Measurements from ENCODE around the gene PFDN1.

DNA sequence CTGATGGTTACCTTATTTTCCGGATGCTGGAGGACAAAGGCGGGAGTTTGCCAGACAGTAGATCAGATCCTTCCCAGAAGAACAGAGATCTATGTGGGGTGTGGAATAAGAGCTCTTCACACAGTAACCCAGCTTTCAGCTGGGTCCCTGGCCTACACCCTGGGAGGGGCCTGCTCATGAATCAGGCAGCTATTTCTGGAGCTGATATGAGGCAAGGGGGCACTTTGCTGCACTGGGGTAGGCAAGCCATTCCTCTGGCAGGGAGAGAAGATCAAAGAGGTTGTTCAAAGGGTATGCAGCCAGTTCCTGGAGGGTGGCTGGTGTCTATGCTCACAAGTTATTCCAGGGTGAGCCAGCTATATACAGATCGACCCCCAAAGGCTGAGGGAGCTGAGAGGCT, 79.3 kb downstream of the PFDN1 start:
- no peak for TF ChIP-seq POLR2AphosphoS5 (IDR thresholded peaks at IDR 0.05; ENCODE audit: low read depth, low read length)
- TF ChIP-seq, protein P1, sequence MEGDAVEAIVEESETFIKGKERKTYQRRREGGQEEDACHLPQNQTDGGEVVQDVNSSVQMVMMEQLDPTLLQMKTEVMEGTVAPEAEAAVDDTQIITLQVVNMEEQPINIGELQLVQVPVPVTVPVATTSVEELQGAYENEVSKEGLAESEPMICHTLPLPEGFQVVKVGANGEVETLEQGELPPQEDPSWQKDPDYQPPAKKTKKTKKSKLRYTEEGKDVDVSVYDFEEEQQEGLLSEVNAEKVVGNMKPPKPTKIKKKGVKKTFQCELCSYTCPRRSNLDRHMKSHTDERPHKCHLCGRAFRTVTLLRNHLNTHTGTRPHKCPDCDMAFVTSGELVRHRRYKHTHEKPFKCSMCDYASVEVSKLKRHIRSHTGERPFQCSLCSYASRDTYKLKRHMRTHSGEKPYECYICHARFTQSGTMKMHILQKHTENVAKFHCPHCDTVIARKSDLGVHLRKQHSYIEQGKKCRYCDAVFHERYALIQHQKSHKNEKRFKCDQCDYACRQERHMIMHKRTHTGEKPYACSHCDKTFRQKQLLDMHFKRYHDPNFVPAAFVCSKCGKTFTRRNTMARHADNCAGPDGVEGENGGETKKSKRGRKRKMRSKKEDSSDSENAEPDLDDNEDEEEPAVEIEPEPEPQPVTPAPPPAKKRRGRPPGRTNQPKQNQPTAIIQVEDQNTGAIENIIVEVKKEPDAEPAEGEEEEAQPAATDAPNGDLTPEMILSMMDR (IDR thresholded peaks at IDR 0.05) = no peak
- TF ChIP-seq, protein P2, sequence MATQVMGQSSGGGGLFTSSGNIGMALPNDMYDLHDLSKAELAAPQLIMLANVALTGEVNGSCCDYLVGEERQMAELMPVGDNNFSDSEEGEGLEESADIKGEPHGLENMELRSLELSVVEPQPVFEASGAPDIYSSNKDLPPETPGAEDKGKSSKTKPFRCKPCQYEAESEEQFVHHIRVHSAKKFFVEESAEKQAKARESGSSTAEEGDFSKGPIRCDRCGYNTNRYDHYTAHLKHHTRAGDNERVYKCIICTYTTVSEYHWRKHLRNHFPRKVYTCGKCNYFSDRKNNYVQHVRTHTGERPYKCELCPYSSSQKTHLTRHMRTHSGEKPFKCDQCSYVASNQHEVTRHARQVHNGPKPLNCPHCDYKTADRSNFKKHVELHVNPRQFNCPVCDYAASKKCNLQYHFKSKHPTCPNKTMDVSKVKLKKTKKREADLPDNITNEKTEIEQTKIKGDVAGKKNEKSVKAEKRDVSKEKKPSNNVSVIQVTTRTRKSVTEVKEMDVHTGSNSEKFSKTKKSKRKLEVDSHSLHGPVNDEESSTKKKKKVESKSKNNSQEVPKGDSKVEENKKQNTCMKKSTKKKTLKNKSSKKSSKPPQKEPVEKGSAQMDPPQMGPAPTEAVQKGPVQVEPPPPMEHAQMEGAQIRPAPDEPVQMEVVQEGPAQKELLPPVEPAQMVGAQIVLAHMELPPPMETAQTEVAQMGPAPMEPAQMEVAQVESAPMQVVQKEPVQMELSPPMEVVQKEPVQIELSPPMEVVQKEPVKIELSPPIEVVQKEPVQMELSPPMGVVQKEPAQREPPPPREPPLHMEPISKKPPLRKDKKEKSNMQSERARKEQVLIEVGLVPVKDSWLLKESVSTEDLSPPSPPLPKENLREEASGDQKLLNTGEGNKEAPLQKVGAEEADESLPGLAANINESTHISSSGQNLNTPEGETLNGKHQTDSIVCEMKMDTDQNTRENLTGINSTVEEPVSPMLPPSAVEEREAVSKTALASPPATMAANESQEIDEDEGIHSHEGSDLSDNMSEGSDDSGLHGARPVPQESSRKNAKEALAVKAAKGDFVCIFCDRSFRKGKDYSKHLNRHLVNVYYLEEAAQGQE (IDR thresholded peaks at IDR 0.05; ENCODE audit: insufficient read depth in 1 of 2, low read depth in 2 of 2, low read length in 1 of 2) = no peak
- TF ChIP-seq SIN3A (IDR thresholded peaks at IDR 0.05; ENCODE audit: borderline replicate concordance, insufficient read depth, low read depth, low read length) = no peak
